GM12878 (cell line): ENCODE results near the gene NT5C2.

Experiments used
- ATF3 ChIP-seq: IDR thresholded peaks from 2 replicates; pipeline ENCODE4 v1.6.1; 2011; ENCODE audit warnings: low read depth, mild to moderate bottlenecking, low read length, moderate library complexity, borderline replicate concordance; ENCODE audit errors: extremely low read depth
- CBX3 ChIP-seq: fragments of 200-600 bp; sonication (generic); IDR thresholded peaks from 2 replicates; pipeline ENCODE4 v1.6.1; 2016; ENCODE audit warnings: low read depth, borderline replicate concordance
- EP300 ChIP-seq, 2 experiments: fragments of 150-350 bp in 1 of 2; IDR thresholded peaks; 2 replicates each; pipeline ENCODE4 v1.6.1; 2011 to 2012; ENCODE audit warnings: low read depth in 2 of 2, low read length in 2 of 2, borderline replicate concordance in 1 of 2, improper control_type of control experiment in 1 of 2, inconsistent platforms in 1 of 2; ENCODE audit not compliant: control insufficient read depth in 1 of 2
- EZH2 ChIP-seq: IDR thresholded peaks from 2 replicates; pipeline ENCODE4 v1.6.1; 2012; ENCODE audit warnings: low read depth, mild to moderate bottlenecking, control low read depth, inconsistent platforms, low read length, borderline replicate concordance; ENCODE audit not compliant: control insufficient read depth
- MYC ChIP-seq: IDR thresholded peaks from 2 replicates; pipeline ENCODE4 v1.6.1; 2011; ENCODE audit warnings: mild to moderate bottlenecking, low read length, moderate library complexity, inconsistent platforms; ENCODE audit not compliant: insufficient read depth, insufficient replicate concordance, insufficient read length, severe bottlenecking
- RCOR1 ChIP-seq: conservative IDR thresholded peaks from 2 replicates; pipeline ENCODE4 v1.6.1; 2012; ENCODE audit warnings: low read depth, low read length, improper control_type of control experiment
- REST ChIP-seq: IDR thresholded peaks from 2 replicates; pipeline ENCODE4 v1.6.1; 2012; ENCODE audit warnings: mild to moderate bottlenecking, low read depth, low read length

- TF ChIP-seq RCOR1: no peak
- no peak for TF ChIP-seq MYC
- no peak for TF ChIP-seq CBX3
- no peak for TF ChIP-seq ATF3
- no peak for TF ChIP-seq REST
- no peak for TF ChIP-seq EP300 (IDR thresholded peaks at IDR 0.05; ENCODE audit: borderline replicate concordance in 1 of 2, control insufficient read depth in 1 of 2, low read depth in 2 of 2, low read length in 2 of 2)
- TF ChIP-seq EZH2: no peak
These were observed 138.5 kb downstream of the NT5C2 start for GRCh38 chr10:103054621-103055020.
